ENCODE measurements around the gene MCEMP1.
A peak's percentile ranks its signal among the peaks of the same experiment; 100 is the strongest.

- TF ChIP-seq CTCF (IDR thresholded peaks at IDR 0.05) (no peak), POLR2AphosphoS5 (IDR thresholded peaks at IDR 0.05) (peak; percentile 54 to 77 (median 74))
These were observed 47.4 kb upstream of the MCEMP1 start, which contains the start of the genes PET100 and XAB2 for GRCh38 chr19:7629347-7630054.

Data from sigmoid colon (tissue), 4 donors.